Stomach smooth muscle (tissue), 2 donors: ENCODE data around the gene MORC1.

ENCODE experiments used
- H3K27ac ChIP-seq: one replicate; pipeline ENCODE4 v1.7.0; 2013; ENCODE audit warnings: mild to moderate bottlenecking, low read length, inconsistent platforms
- H3K27me3 ChIP-seq, 2 donors: one replicate each; pipeline ENCODE4 v1.7.0; 2013; ENCODE audit warnings: low read length in 2 of 2; ENCODE audit not compliant: insufficient read depth in 2 of 2, control insufficient read depth in 1 of 2
- H3K36me3 ChIP-seq, 2 donors: one replicate each; pipeline ENCODE4 v1.7.0; 2013; ENCODE audit warnings: low read length in 2 of 2; ENCODE audit not compliant: control insufficient read depth in 2 of 2, insufficient read depth in 2 of 2
- H3K4me1 ChIP-seq: one replicate; pipeline ENCODE4 v1.7.0; 2013; ENCODE audit warnings: low read length; ENCODE audit not compliant: control insufficient read depth, insufficient read depth
- H3K4me3 ChIP-seq, 2 donors: one replicate each; pipeline ENCODE4 v1.7.0; 2013; ENCODE audit warnings: low read length in 2 of 2
- H3K9ac ChIP-seq, 2 donors: one replicate each; pipeline ENCODE4 v1.7.0; 2013; ENCODE audit warnings: low read length in 2 of 2, mild to moderate bottlenecking in 1 of 2
- H3K9me3 ChIP-seq, 2 donors: one replicate each; pipeline ENCODE4 v1.7.0; 2013; ENCODE audit warnings: low read length in 2 of 2; ENCODE audit not compliant: control insufficient read depth in 2 of 2
- donor health status: healthy.
- donor health status: Pancreatic carcinoma.

The MORC1 gene

GRCh38 chr3:109033000-109033660 lies 84.8 kb downstream of the MORC1 start:
- no peak overlapping the region for H3K9ac ChIP-seq
- no peak overlapping the region for H3K4me3 ChIP-seq
- no peaks in the 10 kb centered on the region for H3K9me3 ChIP-seq
- no peaks in the 10 kb centered on the region for H3K36me3 ChIP-seq
- H3K4me1 ChIP-seq = no peaks in the 10 kb centered on the region
- H3K27me3 ChIP-seq = peaks cover 0 to 3% of the 10 kb centered on the region in 2 donors
- H3K27ac ChIP-seq = no peak overlapping the region

- H3K9me3 ChIP-seq = no peaks in the 10 kb centered on the region
- H3K4me1 ChIP-seq = no peaks in the 10 kb centered on the region
- no peak overlapping the region for H3K9ac ChIP-seq
Observed at GRCh38 chr3:109028753-109029152, 89.2 kb downstream of the MORC1 start.

GRCh38 chr3:109026821-109027220 lies 91.1 kb downstream of the MORC1 start:
- H3K27ac ChIP-seq = no peak overlapping the region

More at GRCh38 chr3:109028753-109029152, 89.2 kb downstream of the MORC1 start:
- Histone ChIP-seq H3K4me3 (no peak overlapping the region), H3K36me3 (no peaks in the 10 kb centered on the region), H3K27me3 (no peaks in the 10 kb centered on the region), H3K27ac (no peak overlapping the region)

GRCh38 chr3:109025896-109026295 lies 92.0 kb downstream of the MORC1 start:
- H3K4me1 ChIP-seq = no peaks in the 10 kb centered on the region
- H3K4me3 ChIP-seq = no peak overlapping the region
- no peaks in the 10 kb centered on the region for H3K36me3 ChIP-seq
- no peak overlapping the region for H3K27ac ChIP-seq
- no peak overlapping the region for H3K9ac ChIP-seq
- no peaks in the 10 kb centered on the region for H3K27me3 ChIP-seq
- H3K9me3 ChIP-seq = no peaks in the 10 kb centered on the region

More at GRCh38 chr3:109026821-109027220, 91.1 kb downstream of the MORC1 start:
- Histone ChIP-seq H3K9ac (no peak overlapping the region), H3K4me1 (no peaks in the 10 kb centered on the region), H3K27me3 (no peaks in the 10 kb centered on the region), H3K4me3 (no peak overlapping the region), H3K9me3 (no peaks in the 10 kb centered on the region), H3K36me3 (no peaks in the 10 kb centered on the region)

- Histone ChIP-seq H3K27ac (no peak overlapping the region), H3K27me3 (no peaks in the 10 kb centered on the region), H3K4me1 (no peaks in the 10 kb centered on the region), H3K9ac (no peak overlapping the region), H3K4me3 (no peak overlapping the region), H3K36me3 (no peaks in the 10 kb centered on the region), H3K9me3 (no peaks in the 10 kb centered on the region)
Observed at GRCh38 chr3:109023656-109024254, 94.2 kb downstream of the MORC1 start.

- Histone ChIP-seq H3K27me3 (no peaks in the 10 kb centered on the region), H3K36me3 (no peaks in the 10 kb centered on the region), H3K9me3 (no peaks in the 10 kb centered on the region), H3K9ac (no peak overlapping the region), H3K4me1 (no peaks in the 10 kb centered on the region), H3K4me3 (no peak overlapping the region), H3K27ac (no peak overlapping the region)
Observed at GRCh38 chr3:109023167-109023566, 94.8 kb downstream of the MORC1 start.

- Histone ChIP-seq H3K9ac (no peak overlapping the region), H3K27ac (no peak overlapping the region), H3K36me3 (no peaks in the 10 kb centered on the region), H3K4me3 (no peak overlapping the region), H3K27me3 (no peaks in the 10 kb centered on the region), H3K9me3 (no peaks in the 10 kb centered on the region), H3K4me1 (no peaks in the 10 kb centered on the region)
Observed at GRCh38 chr3:109021556-109021955, 96.4 kb downstream of the MORC1 start.

- Histone ChIP-seq H3K27ac (no peak overlapping the region), H3K9ac (no peak overlapping the region), H3K4me1 (no peaks in the 10 kb centered on the region), H3K9me3 (no peaks in the 10 kb centered on the region), H3K4me3 (no peak overlapping the region), H3K36me3 (no peaks in the 10 kb centered on the region), H3K27me3 (no peaks in the 10 kb centered on the region)
Observed at GRCh38 chr3:109018828-109019227, 99.1 kb downstream of the MORC1 start.

- Histone ChIP-seq H3K4me3 (no peak overlapping the region), H3K9me3 (no peaks in the 10 kb centered on the region), H3K36me3 (no peaks in the 10 kb centered on the region), H3K27ac (no peak overlapping the region), H3K4me1 (no peaks in the 10 kb centered on the region), H3K27me3 (no peaks in the 10 kb centered on the region), H3K9ac (no peak overlapping the region)
Observed at GRCh38 chr3:109005443-109005842, 112.5 kb downstream of the MORC1 start.

- H3K4me3 ChIP-seq = no peak overlapping the region
Observed at GRCh38 chr3:108998436-108998835, 119.5 kb downstream of the MORC1 start.

GRCh38 chr3:108985844-108986243 lies 132.1 kb downstream of the MORC1 start:
- H3K4me1 ChIP-seq = no peaks in the 10 kb centered on the region
- no peak overlapping the region for H3K27ac ChIP-seq
- H3K9ac ChIP-seq = no peak overlapping the region
- no peaks in the 10 kb centered on the region for H3K36me3 ChIP-seq
- no peaks in the 10 kb centered on the region for H3K9me3 ChIP-seq
- H3K4me3 ChIP-seq = no peak overlapping the region
- H3K27me3 ChIP-seq = no peaks in the 10 kb centered on the region

More at GRCh38 chr3:108998436-108998835, 119.5 kb downstream of the MORC1 start:
- no peaks in the 10 kb centered on the region for H3K9me3 ChIP-seq
- no peak overlapping the region for H3K27ac ChIP-seq
- H3K36me3 ChIP-seq = no peaks in the 10 kb centered on the region
- H3K4me1 ChIP-seq = no peaks in the 10 kb centered on the region
- H3K27me3 ChIP-seq = no peaks in the 10 kb centered on the region
- no peak overlapping the region for H3K9ac ChIP-seq
